Measurements from ENCODE around the gene IL5.

DNA sequence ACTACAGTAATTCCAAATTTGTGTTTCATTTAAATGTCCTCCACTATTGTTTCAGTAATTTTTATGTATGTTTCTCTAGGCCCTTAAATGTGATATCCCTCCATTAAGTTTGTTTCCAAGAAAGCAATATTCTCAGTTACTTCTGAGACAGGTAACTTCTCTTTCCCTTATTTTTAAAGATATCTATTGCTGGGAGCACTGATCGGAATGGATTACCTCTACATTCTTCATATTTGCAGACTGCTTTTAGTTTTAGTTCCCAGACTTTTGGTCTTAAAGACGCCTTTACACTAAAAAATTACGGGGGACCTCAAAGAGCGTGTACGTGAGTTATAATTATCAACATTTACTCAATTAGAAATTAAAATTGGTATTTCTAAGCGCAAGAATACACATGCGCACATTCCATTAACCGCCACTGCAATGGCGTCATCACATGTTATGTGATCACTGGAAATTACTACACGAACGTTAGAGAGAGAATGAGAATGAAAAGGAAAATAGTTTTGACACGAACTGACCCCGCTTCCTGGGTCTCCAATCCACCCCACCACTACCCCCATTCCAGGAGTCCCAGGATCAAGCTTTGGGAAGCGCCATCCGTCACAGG is 12.9 kb upstream of the IL5 start:
- TF ChIP-seq, protein P1, sequence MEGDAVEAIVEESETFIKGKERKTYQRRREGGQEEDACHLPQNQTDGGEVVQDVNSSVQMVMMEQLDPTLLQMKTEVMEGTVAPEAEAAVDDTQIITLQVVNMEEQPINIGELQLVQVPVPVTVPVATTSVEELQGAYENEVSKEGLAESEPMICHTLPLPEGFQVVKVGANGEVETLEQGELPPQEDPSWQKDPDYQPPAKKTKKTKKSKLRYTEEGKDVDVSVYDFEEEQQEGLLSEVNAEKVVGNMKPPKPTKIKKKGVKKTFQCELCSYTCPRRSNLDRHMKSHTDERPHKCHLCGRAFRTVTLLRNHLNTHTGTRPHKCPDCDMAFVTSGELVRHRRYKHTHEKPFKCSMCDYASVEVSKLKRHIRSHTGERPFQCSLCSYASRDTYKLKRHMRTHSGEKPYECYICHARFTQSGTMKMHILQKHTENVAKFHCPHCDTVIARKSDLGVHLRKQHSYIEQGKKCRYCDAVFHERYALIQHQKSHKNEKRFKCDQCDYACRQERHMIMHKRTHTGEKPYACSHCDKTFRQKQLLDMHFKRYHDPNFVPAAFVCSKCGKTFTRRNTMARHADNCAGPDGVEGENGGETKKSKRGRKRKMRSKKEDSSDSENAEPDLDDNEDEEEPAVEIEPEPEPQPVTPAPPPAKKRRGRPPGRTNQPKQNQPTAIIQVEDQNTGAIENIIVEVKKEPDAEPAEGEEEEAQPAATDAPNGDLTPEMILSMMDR (IDR thresholded peaks at IDR 0.05), result peak in 1 of 6 experiments; percentile 4
- TF ChIP-seq POLR2A (IDR thresholded peaks at IDR 0.05) (no peak), EP300 (IDR thresholded peaks at IDR 0.05) (no peak), POLR2AphosphoS5 (IDR thresholded peaks at IDR 0.05) (no peak)

Measured in upper lobe of left lung (tissue), 4 donors.